Medulla oblongata (tissue), 1 donor: ENCODE measurements around the gene COL5A1.
A peak's percentile ranks its signal among the peaks of the same experiment; 100 is the strongest.
"Not testable (repeated sequence)": the region's sequence is repeated elsewhere in the genome, so short reads cannot be mapped to it uniquely, and the experiment has no call there.

Source experiments
- DNase-seq: peaks from one replicate; pipeline ENCODE4 v3.0.0-alpha.2; 2015; ENCODE audit errors: extremely low spot score

Gene COL5A1

GRCh38 chr9:134690946-134691694, 49.5 kb downstream of the COL5A1 start:
- DNase-seq = no peak

- DNase-seq = no peak
Observed at GRCh38 chr9:134691695-134692572, 50.3 kb downstream of the COL5A1 start.

GRCh38 chr9:134692573-134692860, 50.9 kb downstream of the COL5A1 start:
- no peak for DNase-seq

DNA sequence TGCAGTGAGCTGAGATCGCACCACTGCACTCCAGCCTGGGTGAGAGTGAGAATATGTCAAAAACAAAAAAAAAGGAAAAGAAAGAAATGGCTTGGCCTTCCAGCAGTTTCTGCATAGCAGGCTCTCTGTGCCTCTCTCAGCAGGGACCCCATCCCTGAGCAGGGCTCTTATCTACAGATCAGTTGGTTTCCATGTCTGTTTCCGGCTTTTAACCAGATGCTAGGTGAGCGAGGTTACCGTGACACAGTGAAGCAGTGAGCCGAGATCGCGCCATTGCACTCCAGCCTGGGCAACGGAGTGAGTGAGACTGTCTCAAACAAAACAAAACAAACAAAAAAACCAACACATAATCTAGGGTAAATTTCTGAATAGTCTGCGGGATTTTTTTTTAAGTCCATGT, 51.4 kb downstream of the COL5A1 start:
- no peak for DNase-seq

DNA sequence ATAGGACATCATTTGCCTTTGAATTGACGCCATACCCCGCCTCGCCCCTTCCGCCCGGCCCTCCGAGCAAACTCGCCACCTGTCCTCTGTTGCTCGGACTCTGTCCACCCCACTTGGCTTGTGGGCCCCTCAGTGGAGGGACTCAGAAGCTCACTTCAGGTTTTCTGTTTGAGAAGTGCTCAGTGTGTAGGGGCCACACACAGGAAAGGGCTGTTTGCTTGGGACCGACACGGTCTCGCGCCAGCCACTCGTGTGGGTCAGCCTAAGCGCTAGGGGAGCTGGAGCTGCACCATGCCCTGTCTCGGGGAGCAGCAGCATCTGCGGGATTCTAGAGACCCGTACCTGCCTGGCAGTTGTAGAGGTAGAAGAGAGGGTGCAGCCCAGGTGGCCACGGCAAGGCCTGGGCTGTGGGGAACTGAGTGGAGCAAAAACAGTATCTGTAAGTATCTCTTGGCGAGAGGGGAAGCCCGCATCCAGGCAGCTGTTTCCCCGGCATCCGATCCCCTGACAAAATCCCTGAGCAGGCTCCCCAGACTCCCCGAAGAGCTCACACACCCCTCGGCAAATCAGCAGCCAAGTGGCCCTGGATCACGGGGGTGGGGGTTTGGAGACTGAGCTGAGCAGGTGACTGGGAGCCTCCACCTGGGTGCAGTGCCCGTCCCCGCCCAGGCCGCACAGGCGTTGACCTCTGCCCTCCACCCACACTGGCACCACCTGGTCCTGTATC, 52.2 kb downstream of the COL5A1 start:
- no peak for DNase-seq

DNA sequence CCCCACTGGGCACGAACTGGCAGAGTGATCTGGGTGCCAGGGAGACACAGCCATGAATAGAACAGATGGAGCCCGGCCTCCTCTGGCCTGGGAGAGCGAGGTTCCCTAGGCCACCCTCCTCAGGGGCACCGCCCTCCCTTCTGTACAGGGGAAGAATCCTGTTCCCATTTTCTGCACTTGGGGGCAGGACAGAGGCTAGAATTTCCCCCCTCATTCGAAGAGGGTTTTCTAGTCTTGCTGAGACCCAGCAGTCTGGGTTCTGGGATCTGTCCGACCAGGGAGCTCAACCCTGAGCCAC, 52.7 kb downstream of the COL5A1 start:
- DNase-seq = no peak

- DNase-seq = no peak
Observed at GRCh38 chr9:134694714-134695113, 53.1 kb downstream of the COL5A1 start.

DNA sequence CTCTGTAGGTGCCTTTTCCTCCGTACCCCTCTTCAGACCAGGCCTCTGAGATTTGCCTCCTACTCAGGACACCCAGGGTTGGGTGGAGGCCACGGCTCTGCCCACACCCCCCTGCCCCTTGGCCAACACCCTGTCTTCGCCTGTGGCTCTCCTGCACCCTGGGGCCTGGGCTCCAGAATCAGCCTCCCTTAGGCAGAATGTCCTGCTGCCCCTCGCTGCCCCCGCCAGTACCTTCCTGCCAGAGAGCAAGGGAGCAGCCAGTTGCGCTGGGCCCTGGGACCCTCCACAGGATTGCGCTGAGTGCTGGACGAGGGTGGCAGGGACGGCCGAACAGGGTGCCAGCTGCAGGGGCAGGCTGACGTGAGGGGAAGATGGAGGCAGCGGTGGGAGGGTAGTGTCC, 53.5 kb downstream of the COL5A1 start:
- no peak for DNase-seq

GRCh38 chr9:134696433-134696832, 54.8 kb downstream of the COL5A1 start:
- DNase-seq = no peak

GRCh38 chr9:134698111-134698510, 56.5 kb downstream of the COL5A1 start:
- no peak for DNase-seq

- peak; percentile 63 for DNase-seq
Observed at GRCh38 chr9:134698587-134699342, 57.2 kb downstream of the COL5A1 start.

DNA sequence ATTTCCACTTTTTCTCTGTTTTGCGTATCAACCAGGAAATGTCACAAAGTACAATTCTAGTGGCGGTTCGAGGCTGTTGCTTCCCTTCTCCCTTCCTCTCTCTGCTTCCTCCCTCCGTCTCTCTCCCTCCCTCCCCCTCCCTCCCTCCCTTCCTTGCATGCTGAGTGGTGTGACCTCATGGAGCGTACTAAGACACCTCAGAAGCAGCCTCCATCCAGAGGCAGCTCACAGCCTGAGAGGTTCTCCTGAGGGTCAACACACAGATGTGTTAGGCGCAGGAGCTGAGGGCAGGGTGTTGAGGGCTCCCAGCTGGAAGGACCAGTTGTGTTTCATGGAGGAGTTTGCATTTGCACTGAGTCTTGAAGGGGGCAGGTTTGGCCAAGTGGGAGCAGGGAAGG, 57.7 kb downstream of the COL5A1 start:
- no peak for DNase-seq

DNA sequence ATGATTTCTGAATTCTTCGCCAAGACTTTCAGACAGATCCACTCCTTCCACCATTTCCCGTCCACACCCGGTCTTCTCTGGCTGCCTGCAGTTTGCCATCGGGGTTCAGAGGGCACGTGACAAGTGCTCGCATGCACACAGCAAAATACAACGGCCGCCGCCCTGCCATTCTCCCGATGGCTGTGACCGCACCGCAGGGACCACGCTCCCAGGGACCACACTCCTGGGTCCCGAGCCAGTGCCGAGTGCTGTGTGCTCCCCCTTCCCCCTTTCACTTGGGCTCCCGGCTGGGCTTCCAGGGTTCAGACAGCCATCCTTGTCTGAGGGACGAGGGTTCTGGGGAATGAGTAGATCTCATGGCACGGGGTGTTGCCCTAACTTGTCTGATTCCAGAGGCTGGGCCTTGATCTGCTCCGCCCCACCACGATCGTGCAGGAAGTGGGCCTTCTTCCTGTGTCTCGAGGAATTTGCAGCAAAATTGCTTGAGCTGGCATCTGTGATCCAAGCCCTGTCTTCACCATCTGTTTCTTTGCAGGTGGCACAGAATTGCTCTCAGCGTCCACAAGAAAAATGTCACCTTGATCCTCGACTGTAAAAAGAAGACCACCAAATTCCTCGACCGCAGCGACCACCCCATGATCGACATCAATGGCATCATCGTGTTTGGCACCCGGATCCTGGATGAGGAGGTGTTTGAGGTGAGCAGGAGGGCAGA, 59.2 kb downstream of the COL5A1 start:
- no peak for DNase-seq

DNA sequence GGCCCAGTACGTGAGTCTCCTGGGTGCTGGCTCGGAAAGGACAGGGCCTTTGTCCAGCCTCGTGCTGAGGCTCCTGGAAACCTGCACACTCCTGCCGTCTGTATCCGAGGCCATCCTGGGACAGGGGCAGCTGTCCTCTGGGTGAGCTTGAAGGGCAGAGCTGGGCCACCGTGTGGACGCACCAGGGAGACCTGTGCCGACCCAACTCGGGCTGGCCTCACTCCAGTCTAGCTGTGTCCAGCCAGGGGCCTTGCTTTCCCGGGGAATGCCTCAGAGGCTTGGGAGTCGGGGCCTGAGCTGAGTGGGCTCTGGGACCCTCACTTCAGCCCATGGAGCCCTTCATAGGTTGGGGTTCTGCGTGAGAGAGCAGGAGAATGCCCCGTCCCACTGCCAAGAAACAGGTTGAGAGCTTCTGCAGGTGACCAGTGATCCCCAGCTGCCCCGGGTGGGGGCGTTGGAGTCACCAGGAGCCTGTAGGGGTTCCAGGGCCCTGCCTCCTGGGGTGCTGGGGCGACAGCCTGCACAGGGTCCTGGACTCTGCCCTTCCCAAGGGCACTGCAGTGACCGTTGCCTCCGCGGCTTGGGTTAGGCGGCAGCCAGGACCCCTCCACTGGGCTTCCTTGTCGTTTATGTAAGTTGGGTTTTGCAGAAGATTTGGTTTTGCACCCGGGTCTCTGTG, 60.1 kb downstream of the COL5A1 start:
- no peak for DNase-seq

GRCh38 chr9:134702291-134702690, 60.7 kb downstream of the COL5A1 start:
- no peak for DNase-seq

DNA sequence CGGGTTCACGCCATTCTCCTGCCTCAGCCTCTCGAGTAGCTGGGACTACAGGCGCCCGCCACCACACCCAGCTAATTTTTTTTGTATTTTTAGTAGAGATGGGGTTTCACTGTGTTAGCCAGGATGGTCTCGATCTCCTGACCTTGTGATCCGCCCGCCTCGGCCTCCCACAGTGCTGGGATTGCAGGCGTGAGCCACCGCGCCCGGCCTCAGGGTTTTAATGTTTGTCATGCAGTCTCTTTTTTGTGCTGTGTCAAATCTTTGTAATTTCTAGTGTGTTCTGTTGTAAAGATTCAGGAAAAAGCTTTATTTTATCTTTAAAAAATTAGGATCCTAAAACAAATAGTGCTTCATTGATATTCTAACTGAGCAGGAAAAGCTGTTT, 62.1 kb downstream of the COL5A1 start:
- not testable (repeated sequence) for DNase-seq

- no peak for DNase-seq
Observed at GRCh38 chr9:134704498-134704897, 62.9 kb downstream of the COL5A1 start.

DNA sequence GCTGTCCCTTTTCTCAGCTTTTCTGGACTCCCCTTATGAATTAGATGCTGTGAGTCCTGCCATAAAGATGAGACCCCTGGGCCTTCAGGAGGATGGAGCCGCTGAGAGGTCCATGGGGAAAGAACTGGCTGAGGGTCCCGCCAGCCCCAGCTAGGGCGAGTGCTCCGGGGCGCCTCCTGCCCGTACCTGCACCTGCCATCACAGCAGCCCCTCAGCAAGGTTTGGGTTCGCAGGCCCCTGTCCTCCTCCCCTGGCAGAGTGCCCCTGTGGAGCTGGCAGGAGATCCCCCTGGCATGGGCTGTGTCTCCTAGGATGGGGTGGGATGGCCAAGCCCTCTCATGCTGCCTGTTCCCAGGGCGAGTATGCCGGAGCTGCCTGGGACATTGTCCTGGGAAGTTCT, 64.2 kb downstream of the COL5A1 start:
- no peak for DNase-seq

GRCh38 chr9:134706522-134706921, 64.9 kb downstream of the COL5A1 start:
- no peak for DNase-seq

- peak; percentile 44 for DNase-seq
Observed at GRCh38 chr9:134707031-134707680, 65.6 kb downstream of the COL5A1 start.
